Prostate gland (tissue), 2 donors: ENCODE data around the gene PRG2. TPM values are rescaled to one million over a fixed set of nuclear protein-coding genes. Genes with fewer than 3 reads are reported as not detected.
"Not testable (repeated sequence)": the region's sequence is repeated elsewhere in the genome, so short reads cannot be mapped to it uniquely, and the experiment has no call there.

Source experiments
- DNase-seq: peaks from one replicate; pipeline ENCODE4 v3.0.0-alpha.2; 2019; ENCODE audit warnings: low spot score
- H3K27ac ChIP-seq, 2 donors: fragments of 200-600 bp; sonication (generic); 2 replicates each; pipeline ENCODE4 v1.5.1; 2017 to 2019
- H3K27me3 ChIP-seq: fragments of 200-600 bp; sonication (generic); replicated peaks from 2 replicates; pipeline ENCODE4 v1.5.1; 2019; ENCODE audit not compliant: insufficient read depth
- H3K36me3 ChIP-seq, 2 donors: fragments of 200-600 bp; sonication (generic); 1 replicate in 1 of 2; 2 replicates in 1 of 2; pipeline versions ENCODE4 v1.5.1 to v1.8.1; 2017 to 2019
- H3K4me1 ChIP-seq: fragments of 200-600 bp; sonication (generic); replicated peaks from 2 replicates; pipeline ENCODE4 v1.5.1; 2019
- H3K4me3 ChIP-seq, 2 donors: fragments of 200-600 bp; sonication (generic); 2 replicates each; pipeline ENCODE4 v1.5.1; 2017 to 2019
- H3K9me3 ChIP-seq: fragments of 200-600 bp; sonication (generic); 2 replicates; pipeline ENCODE4 v1.5.1; 2017
- CTCF ChIP-seq, 4 experiments: fragments of 200-600 bp in 2 of 4; fragments of 450-650 bp in 2 of 4; sonication (generic) in 2 of 4; IDR thresholded peaks; 1 replicate in 3 of 4; 2 replicates in 1 of 4; pipeline ENCODE4 v1.5.1; 2016 to 2019; ENCODE audit warnings: antibody characterized with exemption in 4 of 4, mild to moderate bottlenecking in 2 of 4, moderate library complexity in 2 of 4
- POLR2A ChIP-seq: fragments of 450-650 bp; IDR thresholded peaks from one replicate; pipeline ENCODE4 v1.6.1; 2016; ENCODE audit warnings: antibody characterized with exemption, mild to moderate bottlenecking
- POLR2AphosphoS5 ChIP-seq: sonication (generic); formaldehyde crosslinking; IDR thresholded peaks from one replicate; pipeline ENCODE4 v1.6.1; 2017; ENCODE audit warnings: antibody characterized with exemption
- WGBS: methylation state at CpG from one replicate; pipeline ENCODE4 v1.1.5; 2018; 5-methylcytosine and 5-hydroxymethylcytosine counted together
- intact Hi-C: fragments of 100-400 bp; cut with DNase I; formaldehyde crosslinking; loops from one replicate; pipeline ENCODE4 v1.14.2; 2022
- total RNA-seq, 2 donors: library from RNA; depleted of rRNA; stranded (reverse); fragments of >200 nt; gene quantifications; one replicate each; pipeline ENCODE4 v1.1.0, GENCODE V29; 2016

PRG2 gene
- total RNA-seq, 2 donors from 2014 or later: 0.36 TPM; not detected in 1

GRCh38 chr11:57341250-57341808, 49.1 kb downstream of the PRG2 start:
- Histone ChIP-seq H3K27ac (no peak overlapping the region), H3K27me3 (no peaks in the 10 kb centered on the region), H3K36me3 (no peaks in the 10 kb centered on the region), H3K9me3 (no peaks in the 10 kb centered on the region), H3K4me3 (no peak overlapping the region), H3K4me1 (no peaks in the 10 kb centered on the region)
- intact Hi-C loops: loop anchor here (10.0 kb wide), 1 partner anchor 183 kb away; no protein-coding TSS in a partner anchor
- 87% methylated on average over 6 of the region's 6 CpGs for WGBS
- TF ChIP-seq POLR2AphosphoS5 (no peak), CTCF (IDR thresholded peaks at IDR 0.05) (no peak), POLR2A (no peak)
- no peak for DNase-seq

- Histone ChIP-seq H3K27me3 (no peaks in the 10 kb centered on the region), H3K27ac (no peak overlapping the region), H3K9me3 (no peaks in the 10 kb centered on the region), H3K4me3 (no peak overlapping the region), H3K4me1 (no peaks in the 10 kb centered on the region), H3K36me3 (no peaks in the 10 kb centered on the region)
- DNase-seq: no peak
- 23% methylated on average over 12 of the region's 12 CpGs for WGBS
- TF ChIP-seq POLR2AphosphoS5: no peak
- no peak for TF ChIP-seq POLR2A
- no peak for TF ChIP-seq CTCF (IDR thresholded peaks at IDR 0.05)
- intact Hi-C loops: loop anchor here (10.0 kb wide), 1 partner anchor 185 kb away; no protein-coding TSS in a partner anchor
These were observed 50.3 kb downstream of the PRG2 start for GRCh38 chr11:57340039-57340615.

- WGBS: 92% methylated on average over 5 of the region's 5 CpGs
- H3K4me3 ChIP-seq: no peak overlapping the region
- no peaks in the 10 kb centered on the region for H3K4me1 ChIP-seq
- no peaks in the 10 kb centered on the region for H3K27me3 ChIP-seq
- intact Hi-C loops: no loop called here
- H3K36me3 ChIP-seq: no peaks in the 10 kb centered on the region
- TF ChIP-seq POLR2A (no peak), CTCF (IDR thresholded peaks at IDR 0.05) (no peak), POLR2AphosphoS5 (no peak)
- H3K9me3 ChIP-seq: no peaks in the 10 kb centered on the region
- no peak overlapping the region for H3K27ac ChIP-seq
- DNase-seq: no peak
These were observed 51.1 kb downstream of the PRG2 start for GRCh38 chr11:57339328-57339727.

- Histone ChIP-seq H3K27ac (no peak within 1 kb of the TSS), H3K4me1 (no peaks in the 10 kb centered on the region), H3K36me3 (peaks cover 0 to 5% of the 10 kb centered on the region in 2 donors), H3K9me3 (no peaks in the 10 kb centered on the region), H3K4me3 (no peak within 1 kb of the TSS), H3K27me3 (no peaks in the 10 kb centered on the region)
- WGBS: 69% methylated on average over 4 of the region's 4 CpGs
- DNase-seq: no peak
- intact Hi-C loops: no loop called here
- TF ChIP-seq POLR2A: no peak
- no peak for TF ChIP-seq POLR2AphosphoS5
- no peak for TF ChIP-seq CTCF (IDR thresholded peaks at IDR 0.05)
These were observed 52.3 kb downstream of the PRG2 start, which contains the start of gene P2RX3 for GRCh38 chr11:57338142-57338541. Gene P2RX3 (plus strand): TSS chr11:57338352. CDS start chr11:57338551, 199 bp downstream.

GRCh38 chr11:57336856-57337255, 53.6 kb downstream of the PRG2 start:
- DNase-seq, H3K27ac ChIP-seq, intact Hi-C loops: not testable (repeated sequence)

More at GRCh38 chr11:57336856-57337255, 53.6 kb downstream of the PRG2 start:
- H3K4me1 ChIP-seq, H3K4me3 ChIP-seq, H3K9me3 ChIP-seq, H3K27me3 ChIP-seq: not testable (repeated sequence)
- 96% methylated on average over 6 of the region's 6 CpGs for WGBS
- H3K36me3 ChIP-seq: peaks cover under 1 to 16% of the 10 kb centered on the region in 2 donors

Other genes starting within 250 kb of the PRG2 start
- under 1 TPM in 1 of 2 donors, not detected in 1; 0.23 TPM for gene LRRC55, start 208.7 kb downstream of the PRG2 start, total RNA-seq
- gene APLNR, start 153.4 kb downstream of the PRG2 start, total RNA-seq: 1 to 10 TPM in 1 of 2 donors, not detected in 1; 1.7 TPM
- 100 to 1,000 TPM; 140 to 158 TPM for gene TNKS1BP1, start 65.7 kb downstream of the PRG2 start, total RNA-seq
- 10 to 100 TPM; 82.6 to 85.4 TPM for gene SSRP1, start 54.8 kb downstream of the PRG2 start, total RNA-seq
- gene P2RX3, start 52.3 kb downstream of the PRG2 start, total RNA-seq: under 1 TPM in 1 of 2 donors, not detected in 1; 0.40 TPM
- not detected for gene PRG3, start 9.5 kb downstream of the PRG2 start, total RNA-seq
- gene SLC43A3, start 36.5 kb upstream of the PRG2 start, total RNA-seq: 10 to 100 TPM; 23.3 to 39.8 TPM
- gene RTN4RL2, start 69.9 kb upstream of the PRG2 start, total RNA-seq: 1 to 10 TPM in 1 of 2 donors, under 1 TPM in 1; 0.51 to 2.0 TPM
- gene SLC43A1, start 125.1 kb upstream of the PRG2 start, total RNA-seq: 10 to 100 TPM; 18.2 to 20.9 TPM
- gene TIMM10, start 140.1 kb upstream of the PRG2 start, total RNA-seq: 10 to 100 TPM; 35.2 to 44.3 TPM
- 1 to 10 TPM in 1 of 2 donors, not detected in 1; 1.4 TPM for gene SMTNL1, start 146.9 kb upstream of the PRG2 start, total RNA-seq
- gene UBE2L6, start 177.0 kb upstream of the PRG2 start, total RNA-seq: 10 to 100 TPM; 42.3 to 44.6 TPM
- gene SERPING1, start 207.0 kb upstream of the PRG2 start, total RNA-seq: 100 to 1,000 TPM in 1 of 2 donors, 10 to 100 TPM in 1; 88.7 to 205 TPM